ENCODE measurements around the gene ATP10A.

Gene ATP10A

DNA sequence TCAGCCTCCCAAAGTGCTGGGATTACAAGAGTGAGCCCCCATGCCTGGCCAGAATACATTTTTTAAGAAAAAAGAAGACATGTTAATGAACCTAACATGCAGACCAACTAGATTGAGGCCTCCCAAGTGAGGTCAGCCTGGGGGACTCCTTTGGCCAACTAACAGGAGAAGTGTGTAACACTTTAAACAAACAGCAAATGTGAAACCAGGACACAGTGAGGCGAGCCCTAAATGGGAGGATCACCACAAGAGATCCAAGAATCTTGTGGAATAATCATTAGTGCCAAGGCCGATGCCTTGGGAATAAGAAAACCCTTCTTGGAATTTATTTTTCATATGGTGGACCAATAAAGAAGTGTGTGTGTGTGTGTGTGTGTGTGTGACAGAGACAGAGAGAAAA is 73.9 kb downstream of the ATP10A start:
- peak; percentile 45 to 69 for DNase-seq
- TF ChIP-seq CTCF (IDR thresholded peaks at IDR 0.05), result no peak
- Histone ChIP-seq H3K4me1 (peaks cover 0 to 95% (median 58%) of the 10 kb centered on the region in 4 donors), H3K27ac (peak overlapping the region; percentile 62 to 75), H3K4me3 (no peak overlapping the region), H3K36me3 (no peaks in the 10 kb centered on the region), H3K27me3 (no peaks in the 10 kb centered on the region), H3K9me3 (no peaks in the 10 kb centered on the region)
- intact Hi-C loops (cut with DNase I; ENCODE audit: low total_unique reads), result no loop called here

DNA sequence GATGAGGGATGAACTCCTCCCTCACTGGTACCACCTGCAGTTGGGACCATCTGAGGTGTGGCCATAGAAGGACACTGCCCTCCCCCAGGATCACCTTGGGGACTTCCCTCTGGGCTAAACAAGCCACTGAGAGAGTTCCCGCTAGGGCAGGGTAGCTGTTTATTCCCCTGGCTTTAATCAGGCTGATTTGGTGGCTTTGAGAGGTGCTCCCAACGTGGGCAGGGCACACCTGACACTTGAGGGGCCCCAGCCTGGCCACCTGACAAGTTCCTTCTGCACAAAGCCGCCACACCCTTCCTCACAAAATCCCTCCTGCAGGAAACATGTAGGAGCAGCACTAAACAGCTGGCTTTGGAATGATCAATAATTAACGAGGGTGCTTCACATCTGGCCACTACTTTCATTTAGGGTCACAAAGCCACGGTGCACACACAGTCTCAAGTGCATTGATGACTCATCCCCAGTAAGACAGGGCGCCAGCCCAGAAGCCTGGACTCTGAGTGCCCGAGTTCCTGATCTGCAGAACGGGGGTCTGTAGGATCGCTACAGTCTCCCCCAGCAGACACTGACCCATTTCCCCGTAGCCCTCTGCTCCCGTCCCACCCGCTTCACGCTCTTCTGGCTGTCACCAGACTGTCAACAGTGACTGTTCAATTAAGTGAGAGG is 75.1 kb downstream of the ATP10A start:
- no peaks in the 10 kb centered on the region for H3K27me3 ChIP-seq
- intact Hi-C loops (cut with DNase I; ENCODE audit: low total_unique reads), result no loop called here
- peak overlapping the region; percentile 62 to 75 for H3K27ac ChIP-seq
- H3K9me3 ChIP-seq, result no peaks in the 10 kb centered on the region
- peak; percentile 67 to 81 for DNase-seq
- peak overlapping the region in 1 of 2 donors; percentile 2 for H3K4me3 ChIP-seq
- H3K4me1 ChIP-seq, result peaks cover 0 to 94% (median 60%) of the 10 kb centered on the region in 4 donors
- no peak for TF ChIP-seq CTCF (IDR thresholded peaks at IDR 0.05)
- no peaks in the 10 kb centered on the region for H3K36me3 ChIP-seq

DNA sequence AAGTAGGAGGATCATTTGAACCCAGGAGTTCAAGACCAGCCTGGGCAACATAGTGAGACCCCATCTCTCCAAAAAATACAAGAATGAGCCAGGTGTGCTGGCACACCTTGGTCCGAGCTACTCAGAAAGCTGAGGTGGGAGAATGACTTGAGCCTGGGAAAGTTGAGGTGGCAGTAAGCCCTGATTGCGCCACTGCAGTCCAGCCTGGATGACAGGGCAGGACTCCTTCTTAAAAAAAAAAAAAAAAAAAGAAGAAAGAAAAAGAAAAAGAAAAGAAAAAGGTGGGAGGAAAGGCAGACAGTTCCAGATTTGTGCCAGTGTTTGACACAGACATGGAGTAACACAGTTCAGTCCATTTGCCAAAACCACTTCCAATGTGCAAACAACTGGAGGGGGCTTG is 75.7 kb downstream of the ATP10A start:
- H3K4me3 ChIP-seq, result no peak overlapping the region
- intact Hi-C loops (cut with DNase I; ENCODE audit: low total_unique reads), result no loop called here
- TF ChIP-seq CTCF (IDR thresholded peaks at IDR 0.05), result no peak
- no peaks in the 10 kb centered on the region for H3K36me3 ChIP-seq
- no peaks in the 10 kb centered on the region for H3K27me3 ChIP-seq
- no peaks in the 10 kb centered on the region for H3K9me3 ChIP-seq
- H3K4me1 ChIP-seq, result peaks cover 0 to 94% (median 60%) of the 10 kb centered on the region in 4 donors
- DNase-seq, result peak in 1 of 2 donors; percentile 70
- peak overlapping the region; percentile 62 to 75 for H3K27ac ChIP-seq

GRCh38 chr15:25786040-25786439 is 77.1 kb downstream of the ATP10A start:
- intact Hi-C loops (cut with DNase I; ENCODE audit: low total_unique reads), result no loop called here
- Histone ChIP-seq H3K36me3 (peaks cover 0 to under 1% (median 0%) of the 10 kb centered on the region in 3 donors), H3K9me3 (no peaks in the 10 kb centered on the region), H3K4me3 (no peak overlapping the region), H3K27me3 (no peaks in the 10 kb centered on the region), H3K4me1 (peaks cover 0 to 86% (median 56%) of the 10 kb centered on the region in 4 donors), H3K27ac (peak overlapping the region; percentile 59 to 75)
- DNase-seq, result no peak
- no peak for TF ChIP-seq CTCF (IDR thresholded peaks at IDR 0.05)

DNA sequence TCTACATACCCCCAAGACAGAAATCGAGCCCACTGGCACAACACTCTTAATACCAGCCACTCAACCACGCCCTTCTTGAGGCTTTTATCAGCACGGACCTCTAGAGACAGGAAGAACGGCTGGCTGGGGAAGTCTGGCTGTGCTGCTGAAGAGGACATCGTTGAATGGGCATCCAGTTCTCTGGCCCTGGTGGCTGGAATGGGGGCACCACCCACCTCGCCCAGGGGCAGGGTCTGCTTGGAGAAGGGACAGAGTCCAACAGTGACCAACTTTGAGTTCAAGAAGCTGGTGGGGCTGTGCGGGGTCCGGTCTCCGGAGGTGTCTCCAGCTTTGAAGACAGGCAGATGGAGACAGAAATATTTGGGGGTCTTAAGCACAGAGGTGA is 77.5 kb downstream of the ATP10A start:
- no peak for DNase-seq
- Histone ChIP-seq H3K9me3 (no peaks in the 10 kb centered on the region), H3K27ac (peak overlapping the region; percentile 59 to 75), H3K4me3 (no peak overlapping the region), H3K4me1 (peaks cover 0 to 82% (median 53%) of the 10 kb centered on the region in 4 donors), H3K36me3 (peaks cover 3 to 5% (median 4%) of the 10 kb centered on the region in 3 donors), H3K27me3 (no peaks in the 10 kb centered on the region)
- intact Hi-C loops (cut with DNase I; ENCODE audit: low total_unique reads), result no loop called here
- no peak for TF ChIP-seq CTCF (IDR thresholded peaks at IDR 0.05)
